Tibial artery (tissue), 4 donors: ENCODE results near the gene TJP3.

Experiments used
- DNase-seq, 2 donors: peaks; one replicate each; pipeline ENCODE4 v3.0.0-alpha.2; 2019
- H3K27ac ChIP-seq, 2 donors: fragments of 200-600 bp; sonication (generic) in 1 of 2; 1 replicate in 1 of 2; 2 replicates in 1 of 2; pipeline ENCODE4 v1.5.1; 2018 to 2019; ENCODE audit warnings: mild to moderate bottlenecking in 1 of 2
- H3K27me3 ChIP-seq, 2 donors: fragments of 200-600 bp; sonication (generic) in 1 of 2; one replicate each; pipeline versions ENCODE4 v1.5.1 to v1.6.0; 2016 to 2019
- H3K36me3 ChIP-seq, 3 donors: fragments of 200-600 bp; sonication (generic) in 2 of 3; one replicate each; pipeline ENCODE4 v1.5.1; 2016 to 2019; ENCODE audit warnings: mild to moderate bottlenecking in 2 of 3
- H3K4me1 ChIP-seq, 4 donors: fragments of 200-600 bp; sonication (generic) in 2 of 4; 1 replicate in 3 of 4; 2 replicates in 1 of 4; pipeline ENCODE4 v1.5.1; 2016 to 2019
- H3K4me3 ChIP-seq, 2 donors: fragments of 200-600 bp; sonication (generic) in 1 of 2; 1 replicate in 1 of 2; 2 replicates in 1 of 2; pipeline ENCODE4 v1.5.1; 2018 to 2019; ENCODE audit warnings: mild to moderate bottlenecking in 2 of 2
- H3K9me3 ChIP-seq, 3 donors: fragments of 200-600 bp; sonication (generic) in 1 of 3; one replicate each; pipeline ENCODE4 v1.5.1; 2016 to 2019
- CTCF ChIP-seq, 2 experiments: fragments of 200-600 bp in 1 of 2; fragments of 450-650 bp in 1 of 2; IDR thresholded peaks; one replicate each; pipeline ENCODE4 v1.5.1; 2017 to 2019; ENCODE audit warnings: antibody characterized with exemption in 2 of 2, mild to moderate bottlenecking in 1 of 2, moderate library complexity in 1 of 2
- intact Hi-C: fragments of 100-400 bp; cut with DNase I; formaldehyde crosslinking; loops from one replicate; pipeline ENCODE4 v1.15.0; 2023; ENCODE audit warnings: low total_unique reads

TJP3 gene

GRCh38 chr19:3793799-3794198 lies 85.6 kb downstream of the TJP3 start:
- TF ChIP-seq CTCF (IDR thresholded peaks at IDR 0.05): no peak
- Histone ChIP-seq H3K27me3 (peaks cover 0 to 33% of the 10 kb centered on the region in 2 donors), H3K4me3 (no peak overlapping the region), H3K4me1 (no peaks in the 10 kb centered on the region), H3K27ac (no peak overlapping the region), H3K36me3 (no peaks in the 10 kb centered on the region), H3K9me3 (peaks cover 0 to 23% (median 9%) of the 10 kb centered on the region in 3 donors)
- intact Hi-C loops: no loop called here
- DNase-seq: no peak

GRCh38 chr19:3796358-3796757 lies 88.2 kb downstream of the TJP3 start:
- Histone ChIP-seq H3K27ac (no peak overlapping the region), H3K4me1 (peaks cover 0 to 5% (median 3%) of the 10 kb centered on the region in 4 donors), H3K9me3 (peaks cover 0 to 15% (median 9%) of the 10 kb centered on the region in 3 donors), H3K27me3 (peaks cover 0 to 48% of the 10 kb centered on the region in 2 donors), H3K36me3 (no peaks in the 10 kb centered on the region), H3K4me3 (no peak overlapping the region)
- intact Hi-C loops: no loop called here
- DNase-seq: no peak
- TF ChIP-seq CTCF (IDR thresholded peaks at IDR 0.05): no peak

- Histone ChIP-seq H3K9me3 (peaks cover 0 to 15% (median 9%) of the 10 kb centered on the region in 3 donors), H3K4me1 (peaks cover 0 to 12% (median 9%) of the 10 kb centered on the region in 4 donors), H3K4me3 (no peak overlapping the region), H3K27me3 (peaks cover 0 to 60% of the 10 kb centered on the region in 2 donors), H3K27ac (no peak overlapping the region), H3K36me3 (no peaks in the 10 kb centered on the region)
- no peak for DNase-seq
- no peak for TF ChIP-seq CTCF (IDR thresholded peaks at IDR 0.05)
- intact Hi-C loops: no loop called here
Observed at GRCh38 chr19:3798137-3798536, 90.0 kb downstream of the TJP3 start.
